GM18867 (cell line): Measurements from ENCODE around the gene AP1M2.
"Not testable (repeated sequence)": the region's sequence is repeated elsewhere in the genome, so short reads cannot be mapped to it uniquely, and the experiment has no call there.

Experiments
- ATAC-seq: cut with Tn5 transposase; IDR thresholded peaks from one replicate; pipeline ENCODE4 v1.9.1; 2021; ENCODE audit warnings: mild to moderate bottlenecking, moderate library complexity; ENCODE audit not compliant: unreplicated experiment

Gene AP1M2

DNA sequence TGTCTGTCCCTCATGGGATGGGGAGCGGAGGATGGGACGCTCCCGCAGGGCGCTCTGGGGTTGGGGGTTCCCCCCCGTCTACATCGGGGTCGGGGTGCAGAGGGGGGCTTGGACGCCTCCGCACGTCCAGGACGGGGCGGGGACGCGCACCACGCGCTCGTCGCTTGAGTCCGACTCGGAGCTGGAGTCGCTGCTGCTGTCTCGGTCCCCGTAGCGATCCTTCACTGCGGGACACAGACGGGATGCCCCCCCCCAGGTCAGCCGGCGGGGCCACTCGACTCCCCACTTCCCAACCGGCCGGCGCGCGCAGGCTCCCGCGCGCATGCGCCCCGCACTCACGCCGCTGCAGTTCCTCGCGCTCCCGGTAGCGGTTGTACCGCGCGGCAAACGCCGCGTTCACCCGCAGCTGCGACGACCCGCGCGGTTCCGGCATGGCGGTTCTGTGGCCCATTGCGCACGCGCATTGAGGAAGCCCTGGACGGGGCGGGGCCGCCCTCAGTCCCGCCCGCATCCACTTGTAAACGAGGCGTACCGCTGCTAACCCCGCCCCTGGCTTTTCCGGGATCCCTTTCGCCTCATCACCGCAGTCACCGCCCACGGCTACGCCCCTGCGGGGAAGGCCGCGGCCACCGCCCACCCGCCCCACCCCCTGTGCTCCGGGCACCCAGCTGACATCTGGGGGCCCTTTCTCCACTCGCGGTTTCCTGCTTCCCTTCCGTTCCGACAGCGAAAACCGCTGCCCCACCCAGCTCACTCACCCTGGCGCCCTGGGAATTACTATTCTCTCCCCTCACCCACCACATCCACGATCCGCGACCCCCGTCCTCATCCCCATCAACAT, 21.3 kb downstream of the AP1M2 start, which contains the start of gene KRI1:
KRI1 (minus strand) TSS at position 444 of the 841 bp plus-strand sequence; CDS start at position 433, 11 bp downstream.
- peak; percentile 52 for ATAC-seq

DNA sequence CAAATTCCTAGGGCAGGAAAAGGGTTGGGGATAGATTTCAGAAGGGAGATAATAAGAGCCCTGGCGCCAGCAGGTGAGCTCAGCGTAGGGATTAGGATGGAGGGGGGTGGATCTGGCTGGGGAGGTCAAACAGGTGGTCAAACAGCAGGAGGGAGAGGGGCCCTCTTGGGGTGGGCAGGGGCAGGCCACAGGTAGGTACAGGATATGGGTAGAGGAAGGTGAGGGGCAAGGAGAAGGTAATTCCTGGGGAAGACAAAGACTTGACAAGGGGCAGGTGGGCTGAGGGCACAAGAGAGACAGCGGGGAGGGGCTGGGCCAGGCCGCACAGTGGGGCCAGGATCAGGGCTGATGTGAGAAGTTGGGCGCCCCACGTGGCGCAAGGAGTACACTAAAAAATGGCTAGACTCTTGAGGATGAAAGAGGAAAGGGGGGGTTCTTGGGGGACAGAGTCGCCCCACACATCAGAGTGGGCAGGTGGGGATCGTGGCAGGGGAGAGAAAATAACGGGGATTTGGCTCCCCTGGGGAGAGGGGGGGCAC, 22.0 kb downstream of the AP1M2 start:
- no peak for ATAC-seq

DNA sequence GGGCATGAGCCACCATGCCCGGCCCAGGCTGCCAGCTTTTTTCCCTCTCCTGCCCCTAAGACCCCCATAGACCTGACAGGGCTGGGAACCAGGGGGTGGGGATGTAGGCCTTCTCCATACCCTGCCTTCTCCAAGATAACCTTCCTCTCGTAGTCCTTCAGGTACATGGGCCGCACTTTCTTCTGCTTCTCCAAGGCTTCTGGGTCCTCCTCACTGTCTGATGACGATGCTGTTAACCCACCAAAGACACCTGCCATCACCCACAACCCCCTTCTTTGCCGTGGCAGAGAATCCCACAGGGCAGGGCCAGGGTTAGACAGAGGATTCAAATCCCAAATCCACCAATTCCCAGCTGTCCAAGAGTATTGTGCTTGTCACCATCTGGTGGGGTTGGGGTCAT, 24.5 kb downstream of the AP1M2 start:
- no peak for ATAC-seq

DNA sequence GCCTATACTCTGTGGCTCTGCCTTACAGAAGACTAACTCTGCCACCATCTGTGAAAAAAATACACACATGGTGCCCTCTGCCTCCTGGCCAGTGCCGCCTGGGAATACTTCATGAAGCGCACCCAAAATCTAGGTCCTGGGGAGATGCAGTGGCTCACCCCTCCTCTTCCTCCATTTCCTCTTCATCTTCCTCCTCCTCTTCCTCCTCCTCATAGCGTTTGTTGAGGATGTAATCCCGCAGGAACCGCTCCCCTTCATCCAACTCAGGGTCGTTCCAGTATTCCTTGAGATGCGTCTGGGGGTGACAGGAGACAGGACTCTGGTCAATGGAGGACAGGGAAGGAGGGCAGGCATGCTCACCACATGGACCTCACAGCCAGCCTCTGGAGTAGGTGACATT, 27.0 kb downstream of the AP1M2 start:
- no peak for ATAC-seq

DNA sequence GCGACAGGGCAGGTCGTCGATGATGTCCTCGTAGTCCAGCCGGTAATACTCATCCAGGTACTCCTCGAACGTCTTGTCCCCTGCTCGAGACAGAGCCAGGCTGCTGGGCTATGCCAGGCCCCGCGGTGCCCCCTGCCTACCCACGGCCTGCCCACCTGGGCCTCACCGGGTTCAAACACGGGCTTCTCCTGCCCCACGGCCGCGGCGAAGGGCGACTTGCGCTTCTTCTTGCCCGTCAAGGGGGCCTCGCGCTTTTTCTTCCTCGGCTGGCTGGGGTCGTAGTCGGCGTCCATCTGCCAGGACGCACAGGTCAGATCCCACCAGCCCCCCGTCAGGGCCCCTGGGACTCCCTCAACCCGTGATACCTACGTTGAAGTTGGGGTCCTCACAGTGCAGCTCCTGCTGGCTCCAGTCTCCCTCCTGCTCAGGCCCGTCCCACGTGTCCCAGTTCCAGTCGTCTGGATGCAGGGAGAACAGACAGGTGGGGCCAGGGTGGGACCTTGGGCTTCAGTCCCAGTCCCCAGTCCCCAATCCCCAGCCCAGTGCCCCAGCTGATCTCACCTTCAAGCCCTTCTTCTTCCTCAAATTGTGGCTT, 29.4 kb downstream of the AP1M2 start:
- ATAC-seq, result no peak

DNA sequence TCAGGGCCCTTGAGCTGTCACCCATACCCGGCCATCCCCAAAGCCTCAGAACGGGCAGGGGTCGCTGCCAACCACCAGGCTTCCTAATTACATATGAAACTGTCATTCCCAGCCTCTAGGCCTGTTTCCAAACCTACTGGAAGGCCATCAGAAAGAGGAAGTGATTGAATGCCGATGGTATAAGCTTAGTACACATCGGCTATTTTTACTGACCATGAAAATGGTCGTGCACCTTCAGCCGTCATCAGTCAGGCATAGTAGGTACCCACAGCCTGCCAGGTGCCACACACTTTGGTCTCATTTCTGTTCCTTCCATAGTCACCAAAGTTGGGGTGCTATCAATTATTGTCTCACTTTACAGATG, 31.5 kb downstream of the AP1M2 start:
- no peak for ATAC-seq

DNA sequence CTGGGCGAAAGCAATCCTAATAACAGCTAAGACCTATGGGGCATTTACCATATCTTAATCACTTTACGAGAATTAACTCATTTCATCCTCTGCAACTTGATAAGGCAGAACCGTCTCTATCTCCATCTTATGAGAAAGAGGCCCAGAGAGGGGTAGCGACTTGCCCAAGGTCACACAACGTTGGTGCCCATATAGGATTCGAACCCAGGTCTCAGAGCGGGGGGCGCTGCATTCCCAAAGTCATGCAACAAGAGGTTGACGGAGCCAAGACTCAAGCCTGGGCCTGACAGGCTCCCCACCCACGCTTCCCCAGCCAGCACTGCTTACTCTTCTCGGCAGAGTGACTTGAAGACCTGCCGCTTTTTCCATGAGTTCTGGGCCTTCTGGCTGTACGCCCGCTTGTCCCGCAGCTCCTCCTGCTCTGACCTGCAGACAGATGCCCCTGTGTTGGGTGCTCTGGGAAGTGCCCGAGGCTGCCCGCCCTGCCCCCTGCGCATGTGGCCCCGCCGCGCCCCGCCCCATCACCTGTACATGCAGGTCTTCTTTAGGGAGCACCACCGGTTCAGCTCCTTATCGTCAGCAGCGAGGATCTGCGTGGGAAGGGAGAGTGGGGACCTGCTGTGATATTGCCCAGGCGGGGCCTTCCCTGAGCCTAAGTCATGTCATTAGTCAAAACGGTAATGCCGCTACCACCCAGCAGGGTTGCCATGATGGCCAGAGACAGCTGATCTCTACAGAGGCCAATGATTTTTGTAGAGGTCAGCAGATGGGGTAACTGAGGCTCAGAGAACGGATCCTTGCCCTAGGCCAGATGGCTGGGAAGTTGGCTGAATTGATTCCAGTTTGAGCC, 32.1 kb downstream of the AP1M2 start:
- ATAC-seq, result no peak

DNA sequence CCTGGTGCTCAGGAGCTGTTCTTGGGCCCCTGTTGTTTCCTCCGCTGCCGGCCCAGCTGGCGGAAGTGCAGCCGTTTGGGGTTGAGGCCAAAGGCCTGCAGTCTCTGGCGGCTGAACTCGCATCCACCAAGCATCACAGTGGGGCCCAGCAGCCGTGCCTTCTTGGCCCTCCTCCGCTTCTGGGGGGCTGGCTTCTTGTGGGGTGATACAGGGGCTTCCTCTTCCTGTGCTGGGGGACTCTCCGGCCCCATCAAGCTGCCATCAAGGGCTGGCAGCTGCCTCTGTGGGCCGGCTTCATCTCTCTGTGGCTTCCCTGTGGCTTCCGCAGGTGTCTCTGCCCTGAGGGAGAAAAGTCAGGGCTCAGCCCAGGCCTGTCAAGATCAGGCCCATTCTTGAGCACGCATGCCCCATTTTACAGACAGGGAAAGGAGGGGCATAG, 33.1 kb downstream of the AP1M2 start:
- ATAC-seq, result no peak

DNA sequence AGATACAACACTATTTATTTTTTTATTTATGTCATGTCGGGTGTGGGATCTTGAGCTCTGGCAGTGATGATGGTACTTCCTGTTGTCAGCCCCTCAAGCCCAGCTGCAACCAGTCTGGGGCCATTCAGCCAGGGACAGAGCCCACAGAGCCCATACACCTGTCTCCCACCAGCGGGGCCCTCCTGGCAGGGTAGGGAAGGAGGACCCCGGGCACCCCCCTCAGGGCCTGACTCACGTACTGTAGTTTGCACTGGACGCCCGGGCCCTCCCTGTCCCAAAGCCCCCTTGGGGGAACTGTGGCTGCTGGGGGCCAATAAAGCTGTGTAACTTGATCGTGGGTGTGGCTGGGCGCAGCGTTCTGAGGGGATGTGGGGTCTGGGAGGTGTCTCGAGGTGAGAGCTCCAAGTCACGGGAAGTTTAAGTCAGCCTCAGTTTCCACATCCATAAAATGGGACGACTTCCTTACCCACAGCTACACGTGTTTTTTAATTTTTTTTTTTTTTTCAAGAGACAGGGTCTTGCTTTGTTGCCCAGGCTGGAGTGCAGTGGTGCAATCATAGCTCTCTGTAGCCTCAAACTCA, 33.9 kb downstream of the AP1M2 start:
- no peak for ATAC-seq

DNA sequence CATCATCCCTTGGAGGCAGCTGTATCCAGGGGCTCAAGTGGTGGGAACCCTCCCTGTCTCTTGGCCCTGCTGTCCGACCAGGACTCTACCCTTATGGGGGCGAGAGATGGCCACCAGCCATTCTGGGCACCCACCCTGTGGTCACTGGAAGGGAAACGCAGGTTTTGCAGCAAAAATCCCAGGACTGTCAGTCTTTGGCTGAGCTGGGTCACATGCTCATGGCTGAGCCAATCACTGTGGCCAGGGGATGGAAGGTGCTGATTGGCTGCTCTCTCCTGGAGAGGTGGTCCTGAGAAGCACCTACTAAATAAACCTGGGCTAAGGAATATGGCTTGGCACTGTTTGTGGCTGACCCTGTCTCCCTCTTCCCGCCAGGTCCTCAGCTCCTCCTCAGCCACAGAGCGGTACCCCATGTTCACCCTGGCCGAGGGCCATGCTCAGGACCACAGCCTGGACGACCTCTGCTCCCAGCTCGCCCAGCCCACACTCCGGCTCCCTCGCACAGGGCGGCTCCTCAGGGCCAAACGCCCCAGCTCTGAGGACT, 34.5 kb downstream of the AP1M2 start:
- ATAC-seq, result no peak

DNA sequence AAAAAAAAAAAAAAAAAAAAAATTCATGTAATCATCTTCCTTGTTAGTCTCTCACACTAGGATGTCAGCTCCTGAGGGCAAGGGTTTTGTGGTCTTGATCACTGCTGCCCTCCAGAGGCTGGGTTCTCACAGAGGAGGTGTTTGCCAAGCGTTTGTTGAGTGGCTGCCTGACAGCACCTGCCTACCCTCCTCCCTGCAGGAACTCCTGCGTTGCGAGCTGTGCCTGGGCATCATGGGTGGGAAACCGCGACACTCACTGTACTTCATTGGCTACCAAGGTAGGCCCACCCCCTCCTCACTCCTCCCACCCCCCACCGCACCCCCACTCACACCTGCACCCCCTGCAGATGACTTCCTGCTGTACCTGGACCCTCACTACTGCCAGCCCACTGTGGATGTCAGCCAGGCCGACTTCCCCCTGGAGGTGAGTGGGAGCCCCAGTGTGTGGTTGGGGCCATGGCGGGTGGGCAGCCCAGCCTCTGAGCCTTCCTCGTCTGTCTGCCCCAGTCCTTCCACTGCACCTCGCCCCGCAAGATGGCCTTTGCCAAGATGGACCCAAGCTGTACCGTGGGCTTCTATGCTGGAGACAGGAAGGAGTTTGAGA, 35.3 kb downstream of the AP1M2 start:
- no peak for ATAC-seq

DNA sequence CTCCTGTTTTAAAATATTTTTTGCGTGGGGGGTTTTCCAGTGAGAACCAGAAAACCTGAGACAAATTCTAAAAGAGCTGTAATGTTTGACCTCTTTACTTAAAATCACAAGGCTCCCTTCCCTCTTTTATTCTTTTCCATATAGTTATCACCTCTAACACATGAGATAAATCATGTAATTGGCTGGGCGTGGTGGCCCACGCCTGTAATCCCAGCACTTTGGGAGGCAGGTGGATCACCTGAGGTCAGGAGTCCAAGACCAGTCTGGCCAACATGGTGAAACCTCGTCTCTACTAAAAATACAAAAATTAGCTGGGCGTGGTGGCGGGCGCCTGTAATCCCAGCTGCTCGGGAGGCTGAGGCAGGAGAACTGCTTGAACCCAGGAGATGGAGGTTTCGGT, 36.1 kb downstream of the AP1M2 start:
- not testable (repeated sequence) for ATAC-seq

DNA sequence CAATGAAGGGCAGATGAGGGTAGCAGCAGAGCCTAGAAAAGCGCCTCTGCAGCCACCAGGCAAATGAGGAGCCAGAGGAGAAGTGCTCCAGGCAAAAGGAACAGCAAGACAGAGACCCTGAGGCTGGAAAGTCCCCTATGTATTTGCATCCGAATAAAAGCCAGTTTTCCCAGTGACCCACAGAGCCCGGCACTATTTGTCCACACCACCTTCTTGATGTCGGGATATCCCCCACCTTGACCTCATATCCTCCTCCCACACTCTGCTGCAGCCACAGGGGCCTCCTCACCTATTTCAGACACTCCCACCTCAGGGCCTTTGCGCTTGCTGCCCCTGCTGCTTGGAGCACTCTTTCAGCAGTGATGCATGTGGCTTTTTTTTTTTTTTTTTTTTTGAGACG, 36.8 kb downstream of the AP1M2 start:
- no peak for ATAC-seq

DNA sequence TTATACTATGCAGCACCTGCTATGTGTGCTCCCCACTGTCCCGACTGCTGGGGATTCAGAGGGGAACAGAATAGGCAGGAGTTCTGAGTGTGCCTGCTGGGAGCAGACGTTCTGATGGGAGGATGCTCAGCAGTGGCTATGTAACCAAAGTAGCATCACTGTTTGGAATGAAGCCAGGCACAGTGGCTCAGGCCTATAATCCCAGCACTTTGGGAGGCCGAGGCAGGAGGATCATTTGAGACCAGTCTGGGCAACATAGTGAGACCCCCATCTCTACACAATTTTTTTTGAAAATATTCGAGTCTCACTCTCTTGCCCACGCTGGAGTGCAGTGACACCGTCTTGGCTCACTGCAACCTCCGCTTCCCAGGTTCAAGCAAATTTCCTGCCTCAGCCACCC, 37.4 kb downstream of the AP1M2 start:
- ATAC-seq, result no peak

DNA sequence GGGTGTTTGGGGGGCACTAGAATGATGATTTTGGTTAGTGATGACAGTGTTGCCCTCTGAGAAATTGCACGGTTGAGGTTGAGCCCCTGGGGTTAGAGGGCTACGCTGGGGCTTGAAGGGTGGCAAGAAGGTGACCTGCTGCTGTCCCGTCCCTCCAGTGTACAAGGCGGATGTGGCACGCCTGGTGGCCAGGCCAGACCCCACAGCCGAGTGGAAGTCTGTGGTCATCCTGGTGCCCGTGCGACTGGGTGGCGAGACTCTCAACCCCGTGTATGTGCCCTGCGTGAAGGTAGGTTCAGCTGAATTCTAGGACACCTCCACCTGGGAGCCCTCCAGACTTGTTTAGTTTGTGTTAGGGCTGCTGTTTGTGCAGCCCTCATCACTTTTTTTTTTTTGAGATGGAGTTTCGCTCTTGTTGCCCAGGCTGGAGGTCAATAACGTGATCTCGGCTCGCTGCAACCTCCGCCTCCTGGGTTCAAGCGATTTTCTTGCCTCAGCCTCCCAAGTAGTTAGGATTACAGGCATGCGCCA, 38.3 kb downstream of the AP1M2 start:
- ATAC-seq, result no peak

DNA sequence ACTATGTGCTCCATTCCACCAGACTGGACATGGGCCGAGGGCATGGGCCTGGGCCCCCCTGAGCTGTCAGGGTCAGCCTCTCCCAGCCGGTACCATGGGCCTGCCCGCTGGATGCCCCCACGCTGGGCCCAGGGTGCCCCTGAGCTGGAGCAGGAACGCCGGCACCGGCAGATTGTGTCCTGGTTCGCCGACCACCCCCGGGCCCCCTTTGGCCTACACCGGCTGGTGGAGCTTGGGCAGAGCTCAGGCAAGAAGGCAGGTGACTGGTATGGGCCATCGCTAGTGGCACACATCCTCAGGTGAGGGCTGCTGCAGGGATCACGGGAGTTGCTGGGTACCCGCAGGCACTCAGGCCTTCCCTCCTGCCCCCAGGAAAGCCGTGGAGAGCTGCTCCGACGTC, 40.3 kb downstream of the AP1M2 start:
- ATAC-seq, result no peak

DNA sequence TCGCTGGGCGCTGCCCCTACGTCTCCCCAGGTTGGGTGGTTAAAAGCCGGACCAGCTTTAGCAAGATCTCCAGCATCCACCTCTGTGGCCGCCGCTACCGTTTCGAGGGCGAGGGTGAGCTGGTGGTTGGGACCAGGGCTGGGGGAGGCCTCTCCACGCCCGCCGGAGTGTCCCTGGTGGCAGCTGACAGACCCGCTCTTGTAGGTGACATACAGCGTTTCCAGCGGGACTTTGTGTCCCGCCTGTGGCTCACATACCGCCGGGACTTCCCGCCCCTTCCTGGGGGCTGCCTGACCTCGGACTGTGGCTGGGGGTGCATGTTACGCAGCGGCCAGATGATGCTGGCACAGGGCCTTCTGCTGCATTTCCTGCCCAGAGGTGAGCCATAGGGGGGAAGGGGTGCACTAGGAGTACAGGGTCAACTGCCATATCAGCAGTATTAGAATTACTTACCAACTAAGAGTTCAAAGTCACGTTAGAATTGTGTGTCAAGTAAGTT, 42.3 kb downstream of the AP1M2 start:
- ATAC-seq, result no peak

DNA sequence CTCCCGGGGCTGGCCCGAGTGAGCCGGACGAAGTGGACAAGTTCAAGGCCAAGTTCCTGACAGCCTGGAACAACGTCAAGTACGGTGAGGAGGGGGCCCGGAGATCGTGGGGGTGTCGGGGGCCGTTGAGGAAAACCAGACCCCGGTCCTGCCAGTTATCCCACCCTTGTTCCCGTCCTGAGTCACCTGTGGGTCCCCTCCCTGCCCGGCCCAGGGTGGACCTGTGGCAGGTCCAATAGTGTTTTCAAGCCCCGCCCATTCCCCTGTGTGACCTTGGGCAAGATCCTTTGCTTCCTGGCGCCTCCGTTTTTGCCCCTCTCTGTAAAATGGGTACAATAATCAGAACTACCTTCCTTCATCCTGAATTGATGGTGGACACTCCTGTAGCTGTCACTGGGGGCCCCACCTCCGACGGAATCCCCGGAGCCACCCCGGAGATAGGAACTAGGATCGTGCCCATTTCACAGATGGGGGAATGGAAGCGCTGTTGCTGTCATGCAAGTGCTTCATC, 42.8 kb downstream of the AP1M2 start:
- ATAC-seq, result no peak

DNA sequence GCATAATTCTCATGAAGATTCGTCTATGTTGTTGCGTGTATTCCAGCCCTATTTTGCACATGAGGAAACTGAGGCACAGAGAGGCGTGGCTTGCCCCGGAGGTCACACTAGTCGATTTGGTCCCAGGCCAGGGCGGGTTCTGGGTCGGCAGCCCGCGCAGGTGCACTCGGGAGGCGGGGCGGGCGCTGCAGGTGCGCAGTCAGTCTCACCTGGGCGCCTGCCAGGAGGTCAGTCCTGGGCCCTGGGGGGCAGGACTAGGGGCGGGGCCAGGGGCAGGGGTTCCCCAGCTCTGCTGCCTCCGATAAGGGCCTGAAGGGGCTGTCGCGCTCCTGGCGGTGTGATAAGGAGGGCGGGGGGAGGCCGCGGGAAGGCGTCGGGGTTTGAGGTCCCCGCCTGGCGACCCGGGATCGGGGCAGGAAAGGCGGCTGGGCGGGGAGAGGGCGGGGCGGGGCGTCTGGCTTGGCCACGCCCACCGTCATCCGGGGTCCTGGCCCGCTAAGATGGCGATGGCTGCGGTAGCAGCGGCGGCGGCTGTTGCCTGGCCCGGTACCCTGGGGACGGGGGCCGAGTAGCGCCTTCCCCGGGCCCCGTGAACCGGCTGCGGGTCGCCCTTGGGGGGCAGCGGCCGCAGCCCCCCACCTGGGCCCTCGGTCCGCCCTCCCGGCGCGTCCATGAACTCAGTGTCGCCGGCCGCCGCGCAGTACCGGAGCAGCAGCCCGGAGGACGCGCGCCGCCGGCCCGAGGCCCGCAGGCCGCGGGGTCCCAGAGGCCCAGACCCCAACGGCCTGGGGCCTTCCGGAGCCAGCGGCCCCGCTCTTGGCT, 43.5 kb downstream of the AP1M2 start, which contains the start of gene ATG4D:
ATG4D (plus strand) TSS at position 485 of the 822 bp plus-strand sequence; CDS start at position 672, 187 bp downstream.
- peak; percentile 64 for ATAC-seq
